ENCODE data around the gene MCM9. TPM values are rescaled to one million over a fixed set of nuclear protein-coding genes. Genes with fewer than 3 reads are reported as not detected.

MCM9 gene
- total and polyA plus RNA-seq, 2 of the 13 experiments (the other 11 are each of a cell fraction or from before 2014, with no cell fraction given), result 3.8 to 17.2 TPM

DNA sequence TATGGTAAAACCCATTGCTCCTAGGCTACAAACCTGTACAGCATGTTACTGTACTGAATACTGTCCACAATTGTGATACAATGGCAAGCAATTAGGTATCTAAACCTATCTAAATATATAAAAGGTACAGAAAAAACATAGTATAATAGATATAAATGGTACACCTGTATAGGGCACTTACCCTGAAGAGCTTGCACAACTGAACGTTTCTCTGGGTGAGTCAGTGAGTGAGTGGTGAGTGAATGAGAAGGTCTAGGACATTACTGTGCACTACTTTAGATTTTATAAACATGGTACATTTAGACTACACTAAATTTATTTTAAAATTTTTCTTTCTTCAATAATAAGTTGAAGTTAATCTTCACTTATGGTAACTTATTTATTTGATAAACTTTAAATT lies 163.7 kb downstream of the MCM9 start (continued):
- TF ChIP-seq HINFP (CRISPR knock-in tag; IDR thresholded peaks at IDR 0.05; ENCODE audit: low read depth), result no peak

DNA sequence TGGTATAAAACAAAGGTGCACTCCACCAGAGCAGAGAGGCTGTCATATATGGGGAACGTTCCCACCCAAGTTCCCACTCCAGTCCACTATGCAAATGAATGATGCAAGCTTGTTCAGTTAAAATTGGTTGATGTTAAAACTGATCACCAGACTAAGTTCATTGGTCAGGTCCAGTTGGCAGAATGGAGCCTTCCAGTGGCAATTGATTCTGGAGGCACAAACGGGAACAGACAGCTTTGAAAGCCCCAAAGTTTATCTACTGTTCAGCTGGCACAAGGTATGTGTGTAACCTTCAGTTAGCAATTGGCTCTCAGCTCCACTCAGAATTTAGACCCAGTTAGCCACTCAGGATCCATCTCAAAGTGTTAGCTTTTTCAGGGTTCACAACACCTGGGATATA lies 164.1 kb downstream of the MCM9 start:
- intact Hi-C loops (cut with micrococcal nuclease; ENCODE audit: unreplicated experiment), result loop anchor here (10.0 kb wide), 1 partner anchor 344 kb away; no protein-coding TSS in a partner anchor
- Histone ChIP-seq H3K27me3 (ENCODE audit: control insufficient read depth in 1 of 2, insufficient read depth in 2 of 2, low read length in 2 of 2) (peaks cover 0 to 16% of the 10 kb centered on the region in 2 experiments; a peak in 1 of 5 replicates), H4K20me1 (ENCODE audit: insufficient read depth, low read length) (no peaks in the 10 kb centered on the region), H3K36me3 (replicated peaks in 1 of 2; ENCODE audit: control insufficient read depth in 1 of 2, insufficient read depth in 2 of 2, low read length in 2 of 2) (no peaks in the 10 kb centered on the region), H3K4me1 (ENCODE audit: insufficient read depth, low read length) (no peaks in the 10 kb centered on the region; the same call in 1 of the 2 replicates), H3K27ac (ENCODE audit: extremely low read length, insufficient read depth, low read length) (no peak overlapping the region), H3K4me2 (ENCODE audit: low read depth, low read length) (no peak overlapping the region), H3K9me3 (ENCODE audit: low read length) (no peaks in the 10 kb centered on the region), H3K4me3 (replicated peaks in 1 of 3; ENCODE audit: insufficient read depth in 1 of 3, low read depth in 2 of 3, low read length in 3 of 3) (no peak overlapping the region), H3K79me2 (ENCODE audit: insufficient read depth, low read length) (no peaks in the 10 kb centered on the region), H2AFZ (ENCODE audit: low read length) (no peak overlapping the region), H3K9ac (ENCODE audit: insufficient read depth, low read depth, low read length) (no peak overlapping the region)
- 17% methylated on average over 2 of the region's 2 CpGs for WGBS (ENCODE audit: low lambda C conversion rate)
- CTCF ChIA-PET (ENCODE audit: low intra/inter-chr PET ratio, low total read pairs), result no interaction called here
- ATAC-seq (no peak), FAIRE-seq (no peak), DNase-seq (ENCODE audit: low spot score) (no peak)
- in situ Hi-C loops (cut with HindIII; ENCODE audit: extremely low pct_ligation_motif_present, low pct_unique_long_range_greater_than_20kb), result no loop called here
- TF ChIP-seq HOXA9 (CRISPR knock-in tag; IDR thresholded peaks at IDR 0.05; ENCODE audit: borderline replicate concordance) (no peak), GMEB1 (CRISPR knock-in tag; IDR thresholded peaks at IDR 0.05; ENCODE audit: borderline replicate concordance) (no peak), GTF2F1 (IDR thresholded peaks at IDR 0.05; ENCODE audit: low read length) (no peak), ZNF101 (CRISPR knock-in tag; IDR thresholded peaks at IDR 0.05; ENCODE audit: borderline replicate concordance, low read depth) (no peak)
- POLR2A ChIA-PET, result no interaction called here
- no TSS peak for BruUV-seq (replicated peaks)
